GM18526 (cell line): Measurements from ENCODE around the gene GRK7.

Experiments used
- POLR2A ChIP-seq: IDR thresholded peaks from 3 replicates; pipeline ENCODE4 v1.6.1; 2011; ENCODE audit not compliant: insufficient read length; ENCODE audit errors: extremely low read depth

Gene GRK7

DNA sequence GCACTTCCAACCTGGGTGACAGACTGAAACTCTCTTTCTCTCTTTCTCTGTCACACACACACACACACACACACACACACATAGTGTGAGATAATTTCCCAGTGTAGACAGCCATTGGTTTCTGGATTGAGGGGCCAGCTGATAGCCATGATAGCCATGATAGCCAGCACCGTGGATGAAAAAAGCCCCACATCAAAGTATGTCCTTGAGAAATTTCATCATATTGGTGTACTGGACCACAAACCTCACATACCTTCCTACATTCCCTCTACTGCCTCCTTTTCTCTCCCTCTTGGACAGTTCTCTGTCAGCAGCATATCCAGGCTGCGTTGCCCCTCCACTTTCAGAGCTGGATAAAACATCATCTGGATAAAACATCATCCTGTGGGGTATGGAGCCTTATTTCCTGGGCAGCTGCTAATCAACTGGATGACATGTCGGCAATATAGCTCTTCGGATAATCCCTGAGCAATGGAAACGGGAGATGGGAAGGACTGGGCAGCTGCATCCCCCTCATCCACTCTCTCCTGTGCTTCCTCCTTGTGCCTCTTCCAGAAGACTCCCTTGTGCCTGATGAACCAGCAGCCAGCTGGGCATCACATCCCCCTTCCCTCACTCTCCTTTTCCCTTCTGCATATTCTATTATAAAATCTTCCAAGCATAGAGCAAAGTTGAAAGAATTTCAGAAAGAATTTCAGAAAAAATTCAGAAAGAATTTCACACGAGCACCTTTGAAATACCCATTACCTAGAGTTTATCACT is 39.3 kb downstream of the GRK7 start:
- TF ChIP-seq POLR2A, result no peak

- no peak for TF ChIP-seq POLR2A
These were observed 41.2 kb downstream of the GRK7 start for GRCh38 chr3:141804447-141804777.

DNA sequence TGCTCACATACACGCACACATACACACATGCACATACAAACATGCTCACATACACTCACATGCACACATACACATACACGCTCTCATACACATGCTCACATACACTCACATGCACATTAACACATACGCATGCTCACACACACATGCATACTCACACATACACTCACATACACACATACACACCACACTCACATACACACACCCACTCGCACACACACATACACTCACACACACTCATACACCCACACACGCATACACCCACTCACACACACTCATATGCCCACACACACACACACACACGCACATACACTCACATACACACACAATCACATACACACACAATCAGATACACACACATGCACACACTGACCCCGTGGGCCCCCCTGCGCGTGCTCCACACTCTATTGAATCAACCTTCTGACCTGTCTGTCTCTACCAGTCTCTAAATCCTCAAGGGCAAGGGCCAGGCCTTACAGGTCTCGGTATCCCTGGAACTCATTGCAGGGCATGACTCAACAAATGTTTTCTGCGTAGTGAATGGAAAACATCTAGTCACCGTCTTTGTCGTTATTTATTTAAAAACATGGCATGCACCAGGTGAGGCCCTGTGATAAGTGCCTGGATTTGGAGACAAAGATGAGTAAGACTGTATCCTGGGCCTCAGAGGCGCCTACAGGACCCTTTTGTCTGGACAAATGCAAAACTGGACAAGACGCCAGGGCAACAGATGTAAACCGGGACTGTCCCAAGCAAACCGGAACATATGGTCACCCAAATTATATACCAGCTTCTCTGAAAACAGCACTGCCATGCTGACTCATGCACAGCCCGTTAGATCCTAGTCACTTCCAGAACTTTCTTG is 41.8 kb downstream of the GRK7 start:
- TF ChIP-seq POLR2A, result no peak

- no peak for TF ChIP-seq POLR2A
These were observed 44.2 kb downstream of the GRK7 start for GRCh38 chr3:141807277-141808033.

DNA sequence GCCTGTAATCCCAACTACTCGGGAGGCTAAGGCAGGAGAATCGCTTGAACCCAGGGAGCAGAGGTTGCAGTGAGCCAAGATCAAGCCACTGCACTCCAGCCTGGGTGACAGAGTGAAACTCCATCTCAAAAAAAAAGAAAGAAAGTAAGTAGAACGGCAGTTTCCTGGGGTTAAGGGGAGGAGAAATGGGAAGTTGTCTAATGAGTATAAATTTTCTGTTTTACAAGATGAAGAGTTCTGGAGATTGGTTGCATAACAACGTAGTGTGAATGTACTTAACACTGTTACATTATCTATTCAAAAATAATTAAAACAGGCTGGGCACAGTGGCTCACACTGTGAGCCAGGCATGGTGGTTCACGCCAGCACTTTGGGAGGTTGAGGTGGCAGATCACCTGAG is 45.4 kb downstream of the GRK7 start:
- no peak for TF ChIP-seq POLR2A

- TF ChIP-seq POLR2A, result no peak
These were observed 47.0 kb downstream of the GRK7 start for GRCh38 chr3:141810161-141810560.

DNA sequence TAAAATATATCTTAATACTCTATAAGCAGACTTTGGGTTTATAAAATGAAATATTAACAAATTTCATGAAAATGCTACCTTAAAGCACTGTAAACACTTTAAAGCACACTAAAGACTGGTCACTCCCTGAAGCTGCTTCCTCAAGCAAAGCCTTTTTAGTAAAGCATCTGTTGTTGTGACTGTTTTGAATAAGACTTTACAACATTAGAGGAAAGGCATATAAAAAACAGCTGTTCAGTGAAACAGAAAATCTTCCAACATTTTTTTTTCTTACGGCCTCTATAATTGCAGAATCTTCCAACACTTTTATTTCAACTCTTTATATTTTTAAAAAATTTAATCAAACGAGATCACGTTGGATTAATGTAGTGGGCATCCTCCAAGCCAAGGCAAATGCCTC is 48.1 kb downstream of the GRK7 start:
- TF ChIP-seq POLR2A, result no peak

DNA sequence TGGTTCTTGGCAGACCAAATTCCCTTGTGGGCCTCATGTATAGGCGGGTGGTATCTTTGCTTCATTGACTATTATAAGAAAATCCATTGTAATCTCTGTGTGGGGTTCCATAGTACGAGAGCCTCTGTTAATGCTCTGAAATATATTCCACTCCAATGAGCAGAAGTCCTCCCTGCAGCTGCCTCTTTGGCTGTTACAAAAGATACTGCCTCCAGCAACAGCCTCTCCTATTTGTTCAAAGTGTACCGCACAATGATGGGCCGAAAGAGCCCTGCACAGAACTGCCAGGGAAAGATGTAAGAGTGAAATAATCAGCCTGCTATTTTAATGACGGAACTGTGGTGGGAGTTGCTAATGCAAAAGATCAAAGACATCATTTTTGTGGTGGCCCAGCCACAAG is 48.9 kb downstream of the GRK7 start:
- no peak for TF ChIP-seq POLR2A

- no peak for TF ChIP-seq POLR2A
These were observed 49.4 kb downstream of the GRK7 start for GRCh38 chr3:141812586-141812985.
